CD4-positive, alpha-beta memory T cell (primary cell): ENCODE results near the gene SLC35F5. TPM values are rescaled to one million over a fixed set of nuclear protein-coding genes. Genes with fewer than 3 reads are reported as not detected.

Experiments used
- CTCF ChIA-PET: fragments of 350-600 bp; sonication (Branson Sonifier 250); formaldehyde crosslinking; loops from one replicate; lab custom pipeline; 2021; ENCODE audit warnings: inconsistent platforms; ENCODE audit not compliant: partially characterized antibody; lab: Charles Lee
- POLR2A ChIA-PET: fragments of 350-600 bp; sonication (Branson Sonifier 250); formaldehyde crosslinking; loops from one replicate; lab custom pipeline; 2021; ENCODE audit not compliant: partially characterized antibody; lab: Charles Lee
- DNase-seq, 5 donors: peaks; one replicate each; pipeline versions ENCODE4 v3.0.0 to v3.0.0-alpha.2; 2020 to 2022; ENCODE audit warnings: mixed read lengths in 1 of 5
- H3K27ac ChIP-seq: one replicate; pipeline ENCODE4 v1.7.0; 2013; ENCODE audit warnings: low read depth, low read length
- H3K27me3 ChIP-seq: 2 replicates; pipeline ENCODE4 v1.7.0; 2013; ENCODE audit warnings: mild to moderate bottlenecking, low read length, moderate library complexity; ENCODE audit not compliant: insufficient read depth
- H3K36me3 ChIP-seq: 2 replicates; pipeline ENCODE4 v1.7.0; 2013; ENCODE audit warnings: mild to moderate bottlenecking, low read length, moderate library complexity; ENCODE audit not compliant: insufficient read depth
- H3K4me1 ChIP-seq: 2 replicates; pipeline ENCODE4 v1.7.0; 2013; ENCODE audit warnings: mild to moderate bottlenecking, low read length, moderate library complexity; ENCODE audit not compliant: insufficient read depth
- H3K4me3 ChIP-seq, 2 donors: one replicate each; pipeline ENCODE4 v1.7.0; 2013; ENCODE audit warnings: low read length in 2 of 2, mild to moderate bottlenecking in 1 of 2
- H3K9me3 ChIP-seq, 2 donors: one replicate each; pipeline ENCODE4 v1.7.0; 2013; ENCODE audit warnings: low read length in 2 of 2, control low read depth in 1 of 2; ENCODE audit not compliant: control insufficient read depth in 1 of 2
- H3K27ac Mint-ChIP-seq, 7 donors: one replicate each; pipeline ENCODE4 v1.8.0; 2020 to 2021; ENCODE audit warnings: mixed read lengths in 7 of 7, mild to moderate bottlenecking in 6 of 7, inconsistent platforms in 3 of 7, moderate library complexity in 3 of 7
- H3K27me3 Mint-ChIP-seq, 2 donors: one replicate each; pipeline ENCODE4 v1.8.0; 2020 to 2021; ENCODE audit warnings: mixed read lengths in 2 of 2
- H3K36me3 Mint-ChIP-seq, 2 donors: one replicate each; pipeline ENCODE4 v1.8.0; 2020 to 2021; ENCODE audit warnings: mixed read lengths in 2 of 2, inconsistent platforms in 1 of 2, mild to moderate bottlenecking in 1 of 2
- H3K4me1 Mint-ChIP-seq, 4 donors: one replicate each; pipeline ENCODE4 v1.8.0; 2020 to 2021; ENCODE audit warnings: mixed read lengths in 4 of 4, mild to moderate bottlenecking in 1 of 4
- H3K4me3 Mint-ChIP-seq, 8 donors: one replicate each; pipeline ENCODE4 v1.8.0; 2020 to 2021; ENCODE audit warnings: mixed read lengths in 8 of 8, mild to moderate bottlenecking in 7 of 8, moderate library complexity in 6 of 8, inconsistent platforms in 3 of 8
- H3K9me3 Mint-ChIP-seq, 8 donors: one replicate each; pipeline ENCODE4 v1.8.0; 2020 to 2021; ENCODE audit warnings: mixed read lengths in 8 of 8, mild to moderate bottlenecking in 5 of 8, inconsistent platforms in 3 of 8, moderate library complexity in 1 of 8
- intact Hi-C: fragments of 100-400 bp; cut with micrococcal nuclease; formaldehyde crosslinking; loops from one replicate; pipeline ENCODE4 v1.15.1; 2023
- polyA plus RNA-seq, 2 donors: library from polyadenylated mRNA; unstranded; fragments of 300-500 nt; fragmentation: Illumina TruSeq; gene quantifications; one replicate each; pipeline ENCODE4 v1.2.3, GENCODE V29; 2021
- total RNA-seq, 2 experiments: library from RNA; stranded (reverse); gene quantifications; one replicate each; pipeline ENCODE4 v1.2.3, GENCODE V29; 2021

The SLC35F5 gene, protein sequence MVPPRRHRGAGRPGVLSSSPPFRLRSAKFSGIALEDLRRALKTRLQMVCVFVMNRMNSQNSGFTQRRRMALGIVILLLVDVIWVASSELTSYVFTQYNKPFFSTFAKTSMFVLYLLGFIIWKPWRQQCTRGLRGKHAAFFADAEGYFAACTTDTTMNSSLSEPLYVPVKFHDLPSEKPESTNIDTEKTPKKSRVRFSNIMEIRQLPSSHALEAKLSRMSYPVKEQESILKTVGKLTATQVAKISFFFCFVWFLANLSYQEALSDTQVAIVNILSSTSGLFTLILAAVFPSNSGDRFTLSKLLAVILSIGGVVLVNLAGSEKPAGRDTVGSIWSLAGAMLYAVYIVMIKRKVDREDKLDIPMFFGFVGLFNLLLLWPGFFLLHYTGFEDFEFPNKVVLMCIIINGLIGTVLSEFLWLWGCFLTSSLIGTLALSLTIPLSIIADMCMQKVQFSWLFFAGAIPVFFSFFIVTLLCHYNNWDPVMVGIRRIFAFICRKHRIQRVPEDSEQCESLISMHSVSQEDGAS
- total RNA-seq (10 to 100 TPM; 29.9 to 30.9 TPM), polyA plus RNA-seq (1 to 10 TPM; 4.5 to 5.9 TPM)

DNA sequence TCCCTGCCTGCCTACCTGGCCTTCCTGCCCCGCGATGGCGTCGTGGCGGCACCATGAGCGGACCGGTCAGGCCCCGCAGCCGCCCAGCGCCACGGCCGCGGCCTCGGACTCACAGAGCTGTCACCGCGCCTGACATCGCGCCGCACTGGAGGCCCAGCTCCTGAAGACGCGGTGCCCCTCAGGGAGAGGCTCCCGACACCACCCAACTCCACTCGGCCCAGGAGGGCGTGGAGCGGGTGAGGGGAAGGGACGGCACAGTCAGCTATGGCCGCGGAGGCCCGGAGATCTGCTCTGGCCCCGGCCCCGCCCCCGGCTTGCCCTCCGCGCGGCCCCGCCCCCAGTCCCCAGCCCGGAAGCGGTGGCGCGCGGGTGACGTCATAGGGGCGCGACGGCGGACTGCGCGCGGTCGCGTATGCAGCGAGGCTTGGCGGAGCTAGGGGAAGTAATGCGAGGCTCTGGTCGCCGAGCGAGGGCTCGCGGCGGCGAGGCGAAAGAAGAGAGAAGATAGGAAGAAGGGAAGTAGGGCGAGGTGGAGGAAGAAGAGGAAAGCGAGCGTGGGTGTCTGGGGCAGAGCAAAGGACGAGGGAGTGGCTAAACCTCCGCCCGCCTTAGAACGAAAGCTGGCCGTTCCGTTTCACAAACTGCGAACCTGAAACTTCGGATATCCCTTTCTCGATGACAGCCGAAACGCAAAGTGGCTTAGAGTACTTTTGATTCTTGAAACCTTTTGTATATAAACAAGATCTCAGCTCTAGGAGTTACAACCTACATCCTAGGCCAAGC is at the start of gene SLC35F5:
SLC35F5 (minus strand) TSS at position 288 of the 783 bp plus-strand sequence; CDS start at position 55, 233 bp downstream.
- no peaks in the 10 kb centered on the region for H3K27me3 Mint-ChIP-seq
- CTCF ChIA-PET = interaction anchor here (1.0 to 1.2 kb wide), 4 partner anchors 38 to 179 kb away, joined by 3 to 4 read pairs (median 3); no protein-coding TSS in a partner anchor
- POLR2A ChIA-PET = interaction anchor here (0.5 to 2.1 kb wide), 23 partner anchors 9 to 216 kb away, joined by 3 to 18 read pairs (median 5); partner anchors contain the start of gene ACTR3

DNA sequence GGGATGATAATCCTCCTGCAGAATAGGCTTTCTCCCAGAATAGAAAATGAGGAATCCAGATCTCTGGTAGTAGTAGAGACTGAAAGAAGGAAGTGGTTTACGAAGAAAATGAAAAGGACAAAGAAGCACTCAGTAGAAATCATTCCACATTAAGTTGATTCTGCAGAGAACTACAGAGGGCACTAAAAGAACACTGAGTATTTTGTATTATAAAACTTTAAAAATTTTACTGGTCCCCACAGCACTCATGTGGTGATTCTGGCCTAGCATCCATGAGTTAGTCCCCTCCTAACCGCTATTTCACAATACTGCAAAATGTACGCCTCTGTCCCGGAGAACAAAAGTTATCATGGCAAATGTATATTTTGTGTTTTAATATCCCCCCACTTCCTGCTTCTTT is 42.9 kb upstream of the SLC35F5 start:
- no peaks in the 10 kb centered on the region for H3K36me3 Mint-ChIP-seq
- no peak overlapping the region for H3K27ac Mint-ChIP-seq
- no peak for DNase-seq
- CTCF ChIA-PET = no interaction called here
- no peaks in the 10 kb centered on the region for H3K27me3 ChIP-seq
- H3K9me3 Mint-ChIP-seq = peaks cover 0 to 1% (median 0%) of the 10 kb centered on the region in 8 donors
- no peak overlapping the region for H3K4me3 Mint-ChIP-seq
- H3K36me3 ChIP-seq = no peaks in the 10 kb centered on the region
- intact Hi-C loops = no loop called here
- no peaks in the 10 kb centered on the region for H3K9me3 ChIP-seq
- H3K4me1 Mint-ChIP-seq = peaks cover 0 to 4% (median 0%) of the 10 kb centered on the region in 4 donors
- H3K4me1 ChIP-seq = no peaks in the 10 kb centered on the region
- POLR2A ChIA-PET = no interaction called here
- no peak overlapping the region for H3K4me3 ChIP-seq
- H3K27me3 Mint-ChIP-seq = peaks cover 2 to 8% of the 10 kb centered on the region in 2 donors
- no peak overlapping the region for H3K27ac ChIP-seq

More for the DNA sequence above, at the start of gene SLC35F5:
- intact Hi-C loops = loop anchor here (1.0 to 5.0 kb wide), 2 partner anchors 133 to 211 kb away; no protein-coding TSS in a partner anchor
- peak; percentile 87 to 97 (median 91) for DNase-seq
- Histone ChIP-seq H3K36me3 (peaks cover 9% of the 10 kb centered on the region), H3K9me3 (no peaks in the 10 kb centered on the region), H3K27ac (peak within 1 kb of the TSS; percentile 80), H3K27me3 (no peaks in the 10 kb centered on the region), H3K4me3 (peak within 1 kb of the TSS; percentile 95 to 100), H3K4me1 (peaks cover 25% of the 10 kb centered on the region)
- Mint-ChIP-seq H3K4me3 (peak within 1 kb of the TSS; percentile 92 to 99 (median 96)), H3K36me3 (peaks cover 7 to 14% of the 10 kb centered on the region in 2 donors), H3K9me3 (peaks cover 0 to 4% (median 0%) of the 10 kb centered on the region in 8 donors), H3K4me1 (peaks cover 17 to 33% (median 25%) of the 10 kb centered on the region in 4 donors), H3K27ac (peak within 1 kb of the TSS; percentile 96 to 100 (median 98))

DNA sequence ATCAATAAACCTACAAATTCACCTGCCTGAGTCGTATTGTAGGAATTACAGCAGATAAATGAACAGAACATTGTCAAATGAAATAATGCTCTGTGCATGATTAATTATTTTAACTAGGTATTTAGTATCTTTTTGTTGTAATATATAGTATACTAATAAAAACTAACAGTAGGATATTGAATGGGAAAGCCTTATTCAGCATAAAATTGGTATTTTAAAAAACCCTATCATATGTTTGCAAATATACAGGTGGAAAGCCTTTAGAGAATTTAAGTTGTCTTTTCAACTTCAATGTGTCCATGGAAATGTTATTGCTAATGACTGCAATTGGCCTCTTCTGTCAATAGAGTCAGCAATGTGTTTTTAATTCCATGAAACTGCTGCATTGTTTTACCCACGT is 40.8 kb upstream of the SLC35F5 start:
- H3K27me3 ChIP-seq = no peaks in the 10 kb centered on the region
- H3K9me3 ChIP-seq = no peaks in the 10 kb centered on the region
- intact Hi-C loops = no loop called here
- no peak overlapping the region for H3K27ac ChIP-seq
- no peak overlapping the region for H3K4me3 ChIP-seq
- no peak overlapping the region for H3K4me3 Mint-ChIP-seq
- H3K27ac Mint-ChIP-seq = no peak overlapping the region
- H3K27me3 Mint-ChIP-seq = peaks cover 2 to 8% of the 10 kb centered on the region in 2 donors
- POLR2A ChIA-PET = no interaction called here
- H3K4me1 ChIP-seq = no peaks in the 10 kb centered on the region
- H3K4me1 Mint-ChIP-seq = peaks cover 0 to 12% (median under 1%) of the 10 kb centered on the region in 4 donors
- no peak for DNase-seq
- H3K36me3 Mint-ChIP-seq = no peaks in the 10 kb centered on the region
- no peaks in the 10 kb centered on the region for H3K36me3 ChIP-seq
- CTCF ChIA-PET = no interaction called here
- peaks cover 0 to 1% (median 0%) of the 10 kb centered on the region in 8 donors for H3K9me3 Mint-ChIP-seq

DNA sequence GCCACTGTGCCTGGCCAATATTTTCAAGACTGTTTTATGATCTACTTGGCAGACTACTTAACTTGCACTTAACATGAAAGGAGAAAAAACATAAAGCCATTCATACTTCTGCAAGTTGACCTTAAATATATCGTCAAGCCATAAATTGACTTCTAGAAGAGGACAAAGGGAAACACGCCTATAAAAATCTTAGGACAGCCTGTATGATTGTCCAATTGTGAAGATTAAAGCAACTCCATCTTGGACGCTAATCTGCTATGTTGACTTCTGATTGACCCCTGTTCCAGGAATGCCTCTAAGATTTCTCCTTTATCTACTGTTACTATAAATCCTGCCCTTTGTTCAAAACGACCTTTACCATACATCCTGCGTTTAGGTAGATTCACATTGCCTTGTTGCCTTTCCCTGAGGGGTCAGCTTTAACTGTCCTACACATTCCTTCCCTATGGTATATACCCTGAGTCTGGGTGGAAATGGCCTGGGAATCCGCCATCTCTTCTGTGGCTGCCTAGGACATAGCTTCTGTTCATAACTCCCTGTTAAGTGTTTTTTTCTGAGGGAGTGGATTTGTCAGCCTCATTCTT is 40.2 kb upstream of the SLC35F5 start:
- Histone ChIP-seq H3K36me3 (no peaks in the 10 kb centered on the region), H3K9me3 (no peaks in the 10 kb centered on the region), H3K4me3 (no peak overlapping the region), H3K27ac (no peak overlapping the region), H3K27me3 (no peaks in the 10 kb centered on the region), H3K4me1 (no peaks in the 10 kb centered on the region)
- Mint-ChIP-seq H3K4me1 (peaks cover 0 to 17% (median 5%) of the 10 kb centered on the region in 4 donors), H3K27me3 (peaks cover 2 to 8% of the 10 kb centered on the region in 2 donors), H3K36me3 (no peaks in the 10 kb centered on the region), H3K27ac (peak overlapping the region in 1 of 7 donors; percentile 37), H3K9me3 (peaks cover 0 to 1% (median 0%) of the 10 kb centered on the region in 8 donors), H3K4me3 (no peak overlapping the region)
- no peak for DNase-seq
- intact Hi-C loops = no loop called here
- CTCF ChIA-PET = no interaction called here
- POLR2A ChIA-PET = no interaction called here

DNA sequence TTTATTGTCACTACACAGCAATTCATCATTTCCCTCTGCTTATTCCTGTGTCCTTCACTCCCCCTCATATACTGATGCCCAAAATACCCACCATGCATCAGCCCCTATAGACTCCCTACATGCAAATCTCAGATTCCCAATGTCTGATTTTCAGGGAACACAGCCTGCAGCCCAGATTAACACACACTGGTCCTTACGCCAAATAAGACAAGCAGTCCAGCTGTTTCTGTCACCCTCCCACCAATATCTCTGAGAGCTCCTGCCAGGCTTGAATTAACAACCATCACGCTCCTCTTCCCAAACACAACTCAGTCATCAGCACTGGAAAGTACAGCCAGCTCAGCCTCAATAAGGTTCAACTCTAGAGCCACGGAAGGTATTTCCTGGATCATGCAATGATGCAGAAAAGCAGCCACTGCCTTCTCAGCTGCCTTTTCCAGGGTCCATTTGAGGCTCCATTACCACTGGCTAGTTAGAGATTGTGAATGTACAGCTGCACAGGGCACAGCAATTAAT is 39.0 kb upstream of the SLC35F5 start:
- no peaks in the 10 kb centered on the region for H3K36me3 Mint-ChIP-seq
- Histone ChIP-seq H3K27me3 (no peaks in the 10 kb centered on the region), H3K9me3 (no peaks in the 10 kb centered on the region), H3K36me3 (no peaks in the 10 kb centered on the region), H3K4me3 (no peak overlapping the region), H3K4me1 (no peaks in the 10 kb centered on the region), H3K27ac (no peak overlapping the region)
- no peak overlapping the region for H3K4me3 Mint-ChIP-seq
- intact Hi-C loops = no loop called here
- POLR2A ChIA-PET = no interaction called here
- H3K4me1 Mint-ChIP-seq = peaks cover 0 to 17% (median 5%) of the 10 kb centered on the region in 4 donors
- CTCF ChIA-PET = interaction anchor here (1.5 kb wide), 1 partner anchor 39 kb away, joined by 3 read pairs; the partner anchor contains the start of gene SLC35F5
- DNase-seq = no peak
- no peak overlapping the region for H3K27ac Mint-ChIP-seq
- peaks cover 2 to 8% of the 10 kb centered on the region in 2 donors for H3K27me3 Mint-ChIP-seq
- peaks cover 0 to 1% (median 0%) of the 10 kb centered on the region in 8 donors for H3K9me3 Mint-ChIP-seq

DNA sequence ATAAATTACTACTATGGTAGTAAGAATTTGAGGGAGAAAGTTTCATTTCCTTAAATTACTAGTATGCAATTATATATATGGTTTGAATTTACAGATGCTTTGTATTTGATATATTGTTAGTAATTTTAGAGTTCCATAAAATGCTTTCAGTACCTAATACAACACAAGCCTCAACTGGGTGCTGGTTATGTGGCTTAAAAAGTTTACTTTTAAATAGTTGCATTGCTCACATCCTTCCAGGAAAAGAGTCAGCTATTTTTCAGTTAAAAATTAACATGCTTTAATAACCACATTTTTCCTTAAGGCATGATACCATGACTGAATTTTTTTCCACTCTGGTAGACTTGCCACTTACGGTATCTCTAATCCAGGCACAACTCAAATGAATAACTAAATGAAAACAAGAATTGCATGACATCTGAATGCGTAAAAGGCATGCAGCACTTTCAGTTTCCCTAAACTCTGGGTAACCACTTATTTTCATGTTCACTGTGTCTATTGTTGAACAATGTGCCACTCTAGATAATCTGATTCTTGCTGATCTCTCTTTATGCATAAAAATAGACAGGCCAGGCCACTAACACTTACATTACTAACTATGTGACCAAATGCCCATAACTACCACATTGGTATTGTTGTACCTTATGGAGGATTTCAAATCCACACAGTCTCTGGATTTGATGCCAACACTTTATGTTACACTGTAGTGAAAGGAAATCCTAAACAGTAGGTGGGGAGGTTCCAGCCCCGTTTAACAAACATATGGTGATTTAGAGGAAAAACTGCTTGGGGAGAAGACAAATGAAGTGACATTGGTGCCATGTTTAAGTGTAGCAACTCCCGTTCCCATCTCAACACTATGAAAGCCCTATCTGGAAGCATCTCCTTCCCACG is 35.5 kb upstream of the SLC35F5 start:
- Histone ChIP-seq H3K36me3 (no peaks in the 10 kb centered on the region), H3K27ac (no peak overlapping the region), H3K4me3 (no peak overlapping the region), H3K4me1 (no peaks in the 10 kb centered on the region), H3K9me3 (no peaks in the 10 kb centered on the region), H3K27me3 (no peaks in the 10 kb centered on the region)
- ChIA-PET POLR2A (no interaction called here), CTCF (no interaction called here)
- H3K27ac Mint-ChIP-seq = no peak overlapping the region
- H3K4me1 Mint-ChIP-seq = peaks cover 0 to 17% (median 5%) of the 10 kb centered on the region in 4 donors
- no peak for DNase-seq
- peaks cover 0 to 4% (median 0%) of the 10 kb centered on the region in 8 donors for H3K9me3 Mint-ChIP-seq
- intact Hi-C loops = no loop called here
- H3K4me3 Mint-ChIP-seq = peak overlapping the region in 1 of 8 donors; percentile 3
- H3K36me3 Mint-ChIP-seq = no peaks in the 10 kb centered on the region
- peaks cover 1 to 5% of the 10 kb centered on the region in 2 donors for H3K27me3 Mint-ChIP-seq
